SK-N-SH (cell line): Measurements from ENCODE around the gene PRRT4.

ENCODE experiments used
- CHD2 ChIP-seq: fragments of 150-350 bp; IDR thresholded peaks from 2 replicates; pipeline ENCODE4 v1.6.1; 2018; ENCODE audit warnings: low read length; ENCODE audit not compliant: partially characterized antibody
- CTCF ChIP-seq: fragments of 200-600 bp; sonication (generic); IDR thresholded peaks from 2 replicates; pipeline ENCODE4 v1.6.1; 2017; ENCODE audit warnings: antibody characterized with exemption, mild to moderate bottlenecking, moderate library complexity
- ELF1 ChIP-seq: IDR thresholded peaks from 2 replicates; pipeline ENCODE4 v1.4.0; 2012
- EP300 ChIP-seq, 2 experiments: IDR thresholded peaks; 2 replicates each; pipeline versions ENCODE4 v1.4.0 to v1.6.1; 2012; ENCODE audit warnings: borderline replicate concordance in 1 of 2, low read depth in 1 of 2, low read length in 1 of 2
- FOXM1 ChIP-seq: IDR thresholded peaks from 2 replicates; pipeline ENCODE4 v1.4.0; 2012; ENCODE audit warnings: low read depth, mild to moderate bottlenecking
- GABPA ChIP-seq: IDR thresholded peaks from 2 replicates; pipeline ENCODE4 v1.4.0; 2012; ENCODE audit warnings: low read depth, mild to moderate bottlenecking
- JUND ChIP-seq: IDR thresholded peaks from 2 replicates; pipeline ENCODE4 v1.4.0; 2012
- MAX ChIP-seq: IDR thresholded peaks from 2 replicates; pipeline ENCODE4 v1.4.0; 2012; ENCODE audit warnings: low read depth
- REST ChIP-seq: IDR thresholded peaks from 2 replicates; pipeline ENCODE4 v1.6.1; 2012; ENCODE audit warnings: mild to moderate bottlenecking, low read depth, low read length, moderate library complexity
- SMC3 ChIP-seq: IDR thresholded peaks from 2 replicates; pipeline ENCODE4 v1.6.1; 2012; ENCODE audit warnings: low read depth, low read length, improper control_type of control experiment

GRCh38 chr7:128399991-128400390 lies 38.5 kb upstream of the PRRT4 start:
- TF ChIP-seq EP300 (IDR thresholded peaks at IDR 0.05; ENCODE audit: borderline replicate concordance in 1 of 2, low read depth in 1 of 2, low read length in 1 of 2) = no peak
- no peak for TF ChIP-seq CHD2
- no peak for TF ChIP-seq GABPA
- no peak for TF ChIP-seq ELF1
- TF ChIP-seq SMC3 = no peak
- no peak for TF ChIP-seq REST
- no peak for TF ChIP-seq CTCF
- no peak for TF ChIP-seq FOXM1
- no peak for TF ChIP-seq MAX
- no peak for TF ChIP-seq JUND
